T-helper 2 cell treated with Interferon-gamma antibody and Interleukin-4, amounts not matched to agents 100 ng/mL and 5 ng/mL, for 36 hours (primary cell): ENCODE results near the gene GSK3B. TPM values are rescaled to one million over a fixed set of nuclear protein-coding genes. Genes with fewer than 3 reads are reported as not detected.
"Not testable (repeated sequence)": the region's sequence is repeated elsewhere in the genome, so short reads cannot be mapped to it uniquely, and the experiment has no call there.

Source experiments
- intact Hi-C: fragments of 100-400 bp; cut with micrococcal nuclease; formaldehyde crosslinking; loops from one replicate; pipeline ENCODE4 v1.15.1; 2023
- total RNA-seq: library from RNA; stranded (reverse); gene quantifications from 2 replicates; pipeline ENCODE4 v1.2.3, GENCODE V29; 2022

GSK3B gene
- total RNA-seq, 1 donor from 2014 or later = 40.8 TPM

DNA sequence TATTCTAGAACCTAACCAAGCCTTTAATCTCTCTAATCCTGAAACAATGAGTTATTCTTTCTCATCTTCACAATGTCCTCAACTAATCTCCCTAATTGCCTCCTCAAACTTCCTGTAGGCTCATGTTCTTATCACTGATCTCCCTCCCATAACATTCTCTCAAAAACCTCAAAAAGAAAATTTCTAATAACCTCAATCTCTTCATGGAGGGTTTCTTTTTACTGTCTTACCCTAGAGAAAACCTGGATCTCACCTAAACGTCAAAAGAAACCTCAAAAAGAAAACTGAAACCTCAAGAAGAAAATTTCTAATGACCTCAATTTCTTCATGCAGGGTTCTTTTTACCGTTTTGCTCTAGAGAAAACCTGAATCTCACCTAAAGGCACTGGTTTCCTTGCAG is 150.2 kb downstream of the GSK3B start:
- intact Hi-C loops = no loop called here

DNA sequence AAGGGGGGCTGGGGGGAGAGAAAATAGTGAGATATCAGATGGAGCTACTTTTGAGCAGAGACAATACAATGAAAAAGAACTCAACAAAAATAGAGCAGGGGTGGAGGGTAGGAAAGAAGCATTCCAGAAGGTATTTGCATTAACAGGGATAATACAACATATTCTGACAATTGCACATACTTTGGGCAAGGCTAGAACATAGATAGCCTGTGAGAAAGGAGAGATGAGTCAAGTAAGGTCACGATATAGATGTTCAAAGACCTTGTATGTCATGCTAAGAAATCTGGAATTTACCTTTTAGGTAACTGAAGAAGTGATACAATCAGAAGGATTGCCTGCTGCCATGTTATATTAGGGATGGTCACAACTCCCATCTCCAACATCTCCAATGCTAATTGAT is 155.2 kb downstream of the GSK3B start:
- intact Hi-C loops = no loop called here

DNA sequence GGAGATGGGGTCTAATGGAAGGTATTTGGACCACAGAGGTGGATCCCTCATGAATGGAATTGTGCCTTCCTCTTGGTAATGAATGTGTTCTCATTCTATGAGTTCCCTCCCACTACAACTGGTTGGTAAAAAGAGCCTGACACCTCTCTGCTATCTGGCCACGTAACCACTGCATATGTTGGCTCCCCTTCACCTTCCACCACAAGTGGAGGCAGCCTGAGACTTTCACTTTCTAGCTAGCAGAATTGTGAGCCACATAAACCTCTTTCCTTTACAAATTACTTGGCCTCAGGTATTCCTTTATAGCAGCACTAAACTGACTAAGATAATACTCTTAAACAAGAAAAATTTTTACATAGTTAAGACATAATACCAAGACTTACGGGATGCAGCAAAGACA is 157.0 kb downstream of the GSK3B start:
- intact Hi-C loops = loop anchor here (2.0 kb wide), 1 partner anchor 158 kb away; the partner anchor contains the start of gene GSK3B

DNA sequence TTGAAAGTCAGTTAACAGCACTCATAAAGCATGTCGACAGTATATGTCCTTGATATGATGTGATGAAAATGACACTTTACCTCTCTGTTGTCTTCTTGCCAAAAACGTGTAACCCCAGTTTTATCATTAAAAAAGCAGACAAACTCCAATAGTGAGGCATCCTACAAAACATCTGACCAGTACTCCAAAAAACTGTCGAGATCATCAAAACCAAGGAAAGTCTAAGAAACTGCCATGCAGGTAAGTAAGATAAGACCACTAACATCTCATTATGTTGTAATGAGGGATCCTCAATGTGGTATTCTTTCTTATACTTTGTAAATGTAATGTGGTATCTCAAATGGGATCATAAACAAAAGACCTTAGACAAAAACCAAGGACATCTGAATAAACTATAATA is 160.0 kb downstream of the GSK3B start:
- intact Hi-C loops = no loop called here

DNA sequence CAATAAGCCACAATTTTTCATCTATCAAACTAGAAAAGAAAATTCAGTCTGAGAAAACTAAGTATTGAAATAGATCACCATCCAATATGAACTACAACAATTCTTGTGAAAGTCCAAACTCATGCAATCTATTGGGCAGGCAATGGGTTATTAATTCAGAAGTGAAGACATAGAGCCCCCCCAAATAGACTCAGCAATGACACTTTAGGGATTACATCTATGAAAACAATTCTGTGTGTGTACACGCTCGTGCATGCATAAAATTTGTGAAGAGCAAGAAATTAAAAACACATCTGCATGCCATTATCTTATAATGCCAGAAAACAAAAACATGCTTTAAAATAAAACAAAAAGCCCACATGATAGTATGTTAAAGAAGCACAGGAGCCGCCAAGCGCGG is 161.0 kb downstream of the GSK3B start:
- intact Hi-C loops = no loop called here

DNA sequence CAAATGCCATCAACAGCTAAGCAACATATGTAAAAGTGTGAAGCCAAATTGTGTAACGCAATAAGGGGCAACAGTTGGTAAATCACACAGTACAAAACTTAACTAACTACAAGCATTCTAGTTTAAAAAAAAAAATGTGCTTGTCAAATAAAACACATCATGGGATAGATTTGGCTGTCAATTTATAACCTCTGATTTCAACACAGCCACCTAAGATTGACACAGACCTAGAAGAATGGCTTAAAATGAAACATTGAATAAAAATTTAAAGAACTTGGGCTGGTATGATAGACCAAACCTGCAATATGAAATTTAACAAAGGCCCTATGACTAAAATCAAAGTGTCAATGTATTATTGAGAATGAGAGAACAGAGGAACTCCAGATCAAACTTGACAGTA is 164.0 kb downstream of the GSK3B start:
- intact Hi-C loops = no loop called here

GRCh38 chr3:119927190-119927589 is 167.1 kb downstream of the GSK3B start:
- intact Hi-C loops = no loop called here

DNA sequence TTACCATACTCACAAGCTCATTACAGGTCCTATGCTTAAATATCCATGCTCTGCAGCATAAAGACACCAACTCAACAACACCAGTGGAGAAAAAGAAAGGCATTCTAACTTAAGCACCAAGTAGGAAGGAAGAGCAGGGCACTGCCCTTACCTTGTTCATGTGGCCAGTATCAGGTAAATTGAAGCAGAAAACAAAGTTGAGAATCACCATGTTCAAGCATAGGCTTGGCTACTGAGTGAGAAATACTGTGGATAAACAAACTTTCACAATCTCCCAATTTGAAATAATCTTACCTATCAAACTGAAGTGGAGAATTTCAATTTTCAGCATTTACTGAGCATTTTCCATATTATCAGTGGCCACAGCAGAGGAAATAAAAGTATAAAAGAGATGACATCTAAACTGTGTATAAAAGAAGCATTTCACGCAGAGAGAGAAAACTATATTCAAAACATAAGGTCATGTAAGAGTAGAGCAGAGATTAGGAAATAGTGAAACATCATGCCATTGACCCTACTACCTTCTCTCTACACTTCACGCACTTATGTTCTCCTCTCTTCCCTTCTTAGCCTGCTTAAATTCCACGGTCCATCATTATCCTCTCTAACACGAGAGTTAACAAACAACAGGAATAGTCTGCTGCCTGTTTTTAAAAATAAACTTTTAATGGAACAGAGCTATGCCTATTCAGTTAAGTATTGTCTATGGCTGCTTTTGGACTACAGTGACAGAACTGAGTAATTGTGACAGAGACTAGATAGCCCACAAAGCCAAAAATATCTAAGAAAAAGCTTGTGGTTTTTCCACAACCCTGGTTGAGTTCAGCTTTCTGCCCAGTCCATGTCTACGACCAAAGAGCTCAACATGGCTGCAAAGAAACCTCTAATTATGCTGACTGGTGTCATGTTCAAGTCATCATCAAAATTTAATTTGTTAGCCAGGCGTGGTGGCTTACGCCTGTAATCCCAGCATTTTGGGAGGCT is 169.8 kb downstream of the GSK3B start:
- intact Hi-C loops = no loop called here

DNA sequence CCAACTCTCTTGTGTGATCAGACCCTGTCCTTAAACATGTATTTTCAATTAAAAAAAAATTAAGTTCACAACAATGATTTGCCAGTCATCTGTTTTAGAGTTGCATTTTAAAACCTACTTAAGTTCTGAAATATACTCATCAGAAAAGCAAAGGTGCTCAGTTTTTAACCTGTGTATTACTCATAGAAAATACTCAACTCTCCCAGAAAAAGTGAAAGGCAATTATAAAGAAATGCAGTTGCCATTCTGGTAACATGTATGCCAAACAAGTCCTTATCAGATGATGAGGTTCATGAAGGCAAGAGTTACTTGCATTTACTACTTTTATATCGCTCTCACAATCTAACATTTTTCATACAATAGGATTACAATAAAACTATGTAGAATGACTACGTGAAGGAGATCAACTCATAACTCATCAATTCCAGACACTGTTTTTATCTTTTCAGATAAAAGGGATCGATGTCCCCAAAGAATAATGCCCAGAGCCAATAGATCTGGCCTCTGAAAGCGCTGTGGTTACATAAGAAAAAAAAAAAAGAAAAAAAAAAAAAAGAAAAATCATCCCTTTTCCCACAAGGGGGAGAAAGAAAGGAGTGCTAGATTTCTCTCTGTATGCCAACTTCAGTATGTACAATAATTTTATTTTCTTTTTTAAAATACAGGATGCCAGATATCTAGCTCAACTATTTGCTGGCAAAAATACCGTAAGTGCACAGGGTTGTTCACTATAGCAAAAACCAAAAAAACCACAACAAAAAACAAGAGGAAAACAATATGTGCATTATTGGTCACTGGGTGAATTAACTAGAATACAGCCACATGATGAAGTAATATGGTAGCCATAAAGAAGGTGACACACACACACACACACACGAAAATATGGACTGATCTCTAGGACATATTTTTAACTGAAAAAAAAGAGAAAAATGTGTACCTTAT is 175.0 kb downstream of the GSK3B start:
- intact Hi-C loops = no loop called here

DNA sequence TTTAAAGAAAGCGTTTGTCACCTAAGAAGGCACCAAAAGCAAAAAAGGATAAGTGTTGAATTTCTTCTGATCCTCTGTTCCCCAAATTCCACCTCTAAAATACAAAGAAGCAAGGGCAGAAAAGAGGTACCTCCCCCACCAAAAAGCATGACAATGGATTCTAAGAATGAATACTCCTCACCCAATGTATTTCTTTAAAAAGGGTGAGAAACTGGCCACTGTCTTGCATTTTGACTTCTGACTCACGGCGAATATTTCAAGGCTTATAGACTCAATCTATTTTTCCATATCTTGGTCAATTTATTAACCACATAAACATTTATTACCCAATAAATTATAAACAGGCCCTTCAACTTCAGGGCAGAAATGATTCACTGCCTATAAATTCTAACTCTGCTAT is 181.2 kb downstream of the GSK3B start:
- intact Hi-C loops = loop anchor here (5.0 kb wide), 1 partner anchor 179 kb away; the partner anchor contains the start of gene GSK3B

GRCh38 chr3:119912220-119912619 is 182.0 kb downstream of the GSK3B start:
- intact Hi-C loops = loop anchor here (5.0 kb wide), 1 partner anchor 180 kb away; the partner anchor contains the start of gene GSK3B

- intact Hi-C loops = loop anchor here (5.0 kb wide), 1 partner anchor 181 kb away; the partner anchor contains the start of gene GSK3B
Observed at GRCh38 chr3:119911748-119912147, 182.5 kb downstream of the GSK3B start.

DNA sequence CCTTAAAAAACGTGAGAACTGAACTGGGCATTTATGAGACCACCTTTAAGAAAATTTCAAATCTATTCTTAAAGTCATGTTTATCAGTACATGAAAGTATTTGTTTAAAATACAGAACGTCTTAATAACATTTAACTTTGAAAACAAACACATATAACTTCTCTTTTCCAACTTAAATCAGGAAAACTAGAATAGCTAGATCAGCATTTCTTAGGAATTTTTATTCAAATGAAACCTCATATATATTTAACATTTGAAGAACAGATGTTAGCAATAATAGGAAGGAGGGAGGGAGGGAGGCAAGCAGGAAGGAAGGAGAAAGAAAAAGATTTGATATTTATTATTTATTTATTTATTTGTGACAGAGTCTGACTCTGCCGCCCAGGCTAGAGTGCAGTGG is 192.2 kb downstream of the GSK3B start:
- intact Hi-C loops = no loop called here

- intact Hi-C loops = no loop called here
Observed at GRCh38 chr3:119901148-119901547, 193.1 kb downstream of the GSK3B start.

GRCh38 chr3:119899192-119899511 is 195.1 kb downstream of the GSK3B start:
- intact Hi-C loops = loop anchor here (10.0 kb wide), 1 partner anchor 456 kb away; no protein-coding TSS in a partner anchor

DNA sequence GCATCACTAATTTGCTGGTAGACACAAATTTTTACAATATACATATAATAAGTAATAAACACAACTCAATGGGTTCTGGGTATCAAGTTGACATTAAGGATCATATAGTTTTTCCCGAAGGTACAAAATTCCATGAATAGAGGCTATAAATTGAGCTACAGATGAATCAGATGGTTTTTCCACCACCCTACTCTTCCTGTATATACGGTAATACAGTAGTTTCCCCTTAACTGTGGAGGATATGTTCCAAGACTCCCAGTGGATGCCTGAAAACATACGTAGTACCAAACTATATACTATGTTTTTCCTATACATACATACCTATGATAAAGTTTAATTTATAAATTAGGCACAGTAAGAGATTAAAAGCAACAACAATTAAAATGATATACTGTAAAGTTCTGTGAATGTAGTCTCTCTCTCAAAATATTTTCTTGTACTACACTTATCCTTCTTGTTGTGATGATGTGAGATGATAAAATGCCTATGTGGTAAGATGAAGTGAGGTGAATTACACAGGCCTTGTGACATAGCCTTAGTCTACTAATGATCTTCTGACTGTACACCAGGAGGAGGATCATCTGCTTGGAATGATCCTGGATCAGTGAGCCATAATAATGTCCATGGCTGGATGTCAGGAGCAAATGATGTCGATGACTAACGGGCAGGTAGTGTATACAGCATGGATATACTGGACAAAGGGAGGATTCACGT is 195.6 kb downstream of the GSK3B start:
- intact Hi-C loops = loop anchor here (10.0 kb wide), 1 partner anchor 456 kb away; no protein-coding TSS in a partner anchor

- intact Hi-C loops = loop anchor here (5.0 to 10.0 kb wide), 3 partner anchors 348 to 663 kb away; no protein-coding TSS in a partner anchor
Observed at GRCh38 chr3:119894195-119894594, 200.1 kb downstream of the GSK3B start.

- intact Hi-C loops = loop anchor here (2.0 to 10.0 kb wide), 4 partner anchors 289 to 664 kb away; no protein-coding TSS in a partner anchor
Observed at GRCh38 chr3:119893769-119894168, 200.5 kb downstream of the GSK3B start.

DNA sequence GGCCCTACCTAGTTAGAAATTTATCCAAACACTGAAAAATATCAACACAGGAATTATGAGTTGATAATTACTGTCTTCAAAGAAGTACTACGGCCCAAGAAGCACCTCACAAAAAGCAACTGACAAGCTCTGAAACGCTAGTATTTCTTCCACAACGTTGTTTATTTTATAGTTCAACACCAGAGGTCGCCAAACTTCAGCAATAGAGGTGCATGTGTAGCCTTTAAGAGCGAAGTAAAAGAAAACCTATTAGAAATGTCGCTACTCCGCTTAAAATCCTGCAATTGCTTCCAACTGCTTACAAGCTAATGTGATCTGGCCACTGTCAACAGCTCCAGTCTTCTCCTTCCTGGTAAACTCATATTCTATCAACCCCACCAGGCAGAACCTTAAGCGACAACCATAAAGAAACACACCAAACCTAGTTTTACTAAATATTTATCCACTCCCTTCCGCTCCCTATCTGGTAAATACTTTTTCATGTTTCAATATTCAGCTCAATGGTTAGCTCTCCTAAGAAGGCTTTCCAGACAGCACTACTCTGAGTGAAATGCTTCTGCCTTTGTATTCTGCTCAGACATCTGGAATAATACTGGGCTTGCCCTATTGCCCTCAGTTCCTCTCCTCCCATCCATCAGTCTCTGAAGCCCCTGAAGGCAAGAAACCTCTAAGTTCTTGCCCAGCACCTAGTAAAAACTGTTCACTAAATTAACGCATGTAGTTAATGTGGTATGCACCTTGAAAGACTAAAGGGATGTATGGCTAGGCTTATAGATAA is 202.1 kb downstream of the GSK3B start:
- intact Hi-C loops = loop anchor here (1.0 to 10.0 kb wide), 8 partner anchors 202 to 665 kb away; partner anchors contain the start of gene GSK3B

DNA sequence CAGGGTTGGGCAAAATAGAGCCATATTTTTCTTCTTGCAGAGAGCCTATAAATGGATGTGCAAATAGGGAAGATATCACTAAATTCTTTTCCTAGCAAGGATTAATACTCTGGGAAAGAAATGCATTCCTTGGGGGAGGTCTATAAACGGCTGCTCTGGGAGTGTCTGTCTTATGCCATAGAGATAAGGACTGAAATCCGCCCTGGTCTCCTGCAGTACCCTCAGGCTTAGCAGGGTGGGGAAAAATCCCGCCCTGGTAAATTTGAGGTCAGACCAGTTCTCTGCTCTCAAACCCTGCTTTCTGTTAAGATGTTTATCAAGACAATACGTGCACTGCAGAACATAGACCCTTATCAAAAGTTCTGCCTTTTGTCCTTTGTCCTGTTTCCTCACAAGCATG is 205.6 kb downstream of the GSK3B start:
- intact Hi-C loops = not testable (repeated sequence)
